HepG2 (cell line): Measurements from ENCODE around the gene SGF29. TPM values are rescaled to one million over a fixed set of nuclear protein-coding genes. Genes with fewer than 3 reads are reported as not detected.

Experiments
- FLYWCH1 ChIP-seq: sonication (generic); formaldehyde crosslinking; IDR thresholded peaks from 2 replicates; pipeline ENCODE4 v1.8.1; 2023; ENCODE audit warnings: mild to moderate bottlenecking, missing genetic modification reagents
- FOXC1 ChIP-seq: sonication (generic); formaldehyde crosslinking; IDR thresholded peaks from 2 replicates; pipeline ENCODE4 v1.8.0; 2022; ENCODE audit warnings: mild to moderate bottlenecking, missing genetic modification reagents, borderline replicate concordance
- HNRNPUL1 ChIP-seq: fragments of 200-400 bp; formaldehyde crosslinking; IDR thresholded peaks from 2 replicates; pipeline ENCODE4 v1.6.1; 2017; ENCODE audit warnings: low read depth, mild to moderate bottlenecking, low read length, moderate library complexity
- MYC ChIP-seq: sonication (generic); formaldehyde crosslinking; IDR thresholded peaks from 2 replicates; pipeline ENCODE4 v1.9.0; 2021; ENCODE audit warnings: missing genetic modification reagents, borderline replicate concordance
- NR2F1 ChIP-seq, 2 experiments: fragments of 450-650 bp in 1 of 2; formaldehyde crosslinking in 1 of 2; IDR thresholded peaks; 2 replicates each; pipeline versions ENCODE4 v1.5.0 to v1.6.1; 2016 to 2020; ENCODE audit warnings: mild to moderate bottlenecking in 1 of 2, missing compliant biosample characterization in 1 of 2, missing genetic modification reagents in 1 of 2, moderate library complexity in 1 of 2
- PPARG ChIP-seq: conservative IDR thresholded peaks from 2 replicates; pipeline ENCODE4 v1.6.1; 2016; ENCODE audit warnings: missing biosample characterization, missing genetic modification reagents
- SIN3A ChIP-seq: IDR thresholded peaks from 2 replicates; pipeline ENCODE4 v1.6.1; 2011; ENCODE audit warnings: low read depth, mild to moderate bottlenecking, control low read depth, low read length, borderline replicate concordance
- ZFP36L1 ChIP-seq: sonication (generic); formaldehyde crosslinking; IDR thresholded peaks from 2 replicates; pipeline ENCODE4 v1.8.0; 2022; ENCODE audit warnings: mild to moderate bottlenecking, missing genetic modification reagents, moderate library complexity
- ZNF251 ChIP-seq: sonication (generic); formaldehyde crosslinking; IDR thresholded peaks from 2 replicates; pipeline ENCODE4 v1.9.0; 2021; ENCODE audit warnings: mild to moderate bottlenecking, missing genetic modification reagents
- ZNF354B ChIP-seq: sonication (generic); formaldehyde crosslinking; IDR thresholded peaks from 2 replicates; pipeline ENCODE4 v1.8.0; 2022; ENCODE audit warnings: mild to moderate bottlenecking, missing genetic modification reagents
- polyA plus RNA-seq, 8 experiments: library from polyadenylated mRNA; depleted of rRNA in 3 of 8; stranded (reverse) in 7 of 8; unstranded in 1 of 8; fragments of >200 nt; fragmentation: Illumina TruSeq in 4 of 8; extraction: Trizol in 4 of 8; gene quantifications; 2 replicates each; pipeline versions ENCODE4 v1.2.1 to v1.2.3, GENCODE V29; 2011 to 2016; ENCODE audit warnings: low read depth in 4 of 8, missing spikeins in 1 of 8, mixed read lengths in 1 of 8; ENCODE audit not compliant: insufficient read depth in 1 of 8
- total RNA-seq, 5 experiments: library from RNA; depleted of rRNA; stranded (reverse); fragments of >200 nt; fragmentation: Illumina TruSeq; extraction: Trizol; gene quantifications; 2 replicates each; pipeline ENCODE4 v1.2.3, GENCODE V29; 2016; ENCODE audit warnings: low read depth in 1 of 5
- TF ChIP-seq, protein P1 (sequence below): sonication (generic); formaldehyde crosslinking; IDR thresholded peaks from 2 replicates; pipeline ENCODE4 v1.4.0; 2020; ENCODE audit warnings: missing genetic modification reagents, borderline replicate concordance
- TF ChIP-seq, protein P2 (sequence below): sonication (generic); formaldehyde crosslinking; IDR thresholded peaks from 2 replicates; pipeline ENCODE4 v1.5.0; 2020; ENCODE audit warnings: mild to moderate bottlenecking, missing genetic modification reagents, borderline replicate concordance
- TF ChIP-seq, protein P3 (sequence below): sonication (generic); formaldehyde crosslinking; IDR thresholded peaks from 2 replicates; pipeline ENCODE4 v1.8.0; 2022; ENCODE audit warnings: low read depth, missing genetic modification reagents
- TF ChIP-seq, protein P4 (sequence below): fragments of 450-650 bp; IDR thresholded peaks from 2 replicates; pipeline ENCODE4 v1.6.1; 2017

The SGF29 gene
- total and polyA plus RNA-seq, 2 of the 13 experiments (the other 11 are each of a cell fraction or from before 2014, with no cell fraction given) = 5.0 to 29.4 TPM

DNA sequence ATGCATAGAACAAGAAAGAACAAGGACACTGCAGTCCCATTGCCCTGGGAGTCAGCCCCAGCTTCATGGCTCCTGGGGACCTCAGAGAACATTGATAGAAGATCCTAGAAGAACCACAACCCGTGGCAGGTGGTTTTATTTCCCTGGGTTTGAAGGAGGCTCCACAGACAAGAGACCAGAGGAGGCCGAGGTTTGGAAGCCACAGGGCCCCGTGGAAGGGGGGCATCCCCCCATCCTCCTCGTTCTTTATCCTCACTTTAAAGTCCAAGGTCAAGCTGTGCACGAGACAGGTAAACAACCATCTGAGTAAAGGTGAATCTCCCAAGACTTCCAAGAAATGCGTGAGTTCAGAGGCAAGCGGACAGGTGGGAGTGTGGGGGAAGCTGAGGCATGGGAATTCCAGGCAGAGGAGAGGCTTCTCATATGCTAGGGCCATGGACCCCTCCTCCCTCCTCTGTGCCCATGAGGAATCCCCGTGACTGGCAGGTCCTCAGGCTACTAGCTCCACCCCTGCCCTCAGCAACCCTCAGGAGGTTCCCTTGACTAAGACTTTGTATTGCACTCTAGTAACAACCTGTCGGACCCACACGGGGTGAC lies 57.0 kb downstream of the SGF29 start (continued):
- TF ChIP-seq, protein P1, sequence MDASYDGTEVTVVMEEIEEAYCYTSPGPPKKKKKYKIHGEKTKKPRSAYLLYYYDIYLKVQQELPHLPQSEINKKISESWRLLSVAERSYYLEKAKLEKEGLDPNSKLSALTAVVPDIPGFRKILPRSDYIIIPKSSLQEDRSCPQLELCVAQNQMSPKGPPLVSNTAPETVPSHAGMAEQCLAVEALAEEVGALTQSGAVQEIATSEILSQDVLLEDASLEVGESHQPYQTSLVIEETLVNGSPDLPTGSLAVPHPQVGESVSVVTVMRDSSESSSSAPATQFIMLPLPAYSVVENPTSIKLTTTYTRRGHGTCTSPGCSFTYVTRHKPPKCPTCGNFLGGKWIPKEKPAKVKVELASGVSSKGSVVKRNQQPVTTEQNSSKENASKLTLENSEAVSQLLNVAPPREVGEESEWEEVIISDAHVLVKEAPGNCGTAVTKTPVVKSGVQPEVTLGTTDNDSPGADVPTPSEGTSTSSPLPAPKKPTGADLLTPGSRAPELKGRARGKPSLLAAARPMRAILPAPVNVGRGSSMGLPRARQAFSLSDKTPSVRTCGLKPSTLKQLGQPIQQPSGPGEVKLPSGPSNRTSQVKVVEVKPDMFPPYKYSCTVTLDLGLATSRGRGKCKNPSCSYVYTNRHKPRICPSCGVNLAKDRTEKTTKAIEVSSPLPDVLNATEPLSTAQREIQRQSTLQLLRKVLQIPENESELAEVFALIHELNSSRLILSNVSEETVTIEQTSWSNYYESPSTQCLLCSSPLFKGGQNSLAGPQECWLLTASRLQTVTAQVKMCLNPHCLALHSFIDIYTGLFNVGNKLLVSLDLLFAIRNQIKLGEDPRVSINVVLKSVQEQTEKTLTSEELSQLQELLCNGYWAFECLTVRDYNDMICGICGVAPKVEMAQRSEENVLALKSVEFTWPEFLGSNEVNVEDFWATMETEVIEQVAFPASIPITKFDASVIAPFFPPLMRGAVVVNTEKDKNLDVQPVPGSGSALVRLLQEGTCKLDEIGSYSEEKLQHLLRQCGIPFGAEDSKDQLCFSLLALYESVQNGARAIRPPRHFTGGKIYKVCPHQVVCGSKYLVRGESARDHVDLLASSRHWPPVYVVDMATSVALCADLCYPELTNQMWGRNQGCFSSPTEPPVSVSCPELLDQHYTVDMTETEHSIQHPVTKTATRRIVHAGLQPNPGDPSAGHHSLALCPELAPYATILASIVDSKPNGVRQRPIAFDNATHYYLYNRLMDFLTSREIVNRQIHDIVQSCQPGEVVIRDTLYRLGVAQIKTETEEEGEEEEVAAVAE = no peak
- TF ChIP-seq FLYWCH1 (CRISPR knock-in tag) = no peak
- TF ChIP-seq, protein P2, sequence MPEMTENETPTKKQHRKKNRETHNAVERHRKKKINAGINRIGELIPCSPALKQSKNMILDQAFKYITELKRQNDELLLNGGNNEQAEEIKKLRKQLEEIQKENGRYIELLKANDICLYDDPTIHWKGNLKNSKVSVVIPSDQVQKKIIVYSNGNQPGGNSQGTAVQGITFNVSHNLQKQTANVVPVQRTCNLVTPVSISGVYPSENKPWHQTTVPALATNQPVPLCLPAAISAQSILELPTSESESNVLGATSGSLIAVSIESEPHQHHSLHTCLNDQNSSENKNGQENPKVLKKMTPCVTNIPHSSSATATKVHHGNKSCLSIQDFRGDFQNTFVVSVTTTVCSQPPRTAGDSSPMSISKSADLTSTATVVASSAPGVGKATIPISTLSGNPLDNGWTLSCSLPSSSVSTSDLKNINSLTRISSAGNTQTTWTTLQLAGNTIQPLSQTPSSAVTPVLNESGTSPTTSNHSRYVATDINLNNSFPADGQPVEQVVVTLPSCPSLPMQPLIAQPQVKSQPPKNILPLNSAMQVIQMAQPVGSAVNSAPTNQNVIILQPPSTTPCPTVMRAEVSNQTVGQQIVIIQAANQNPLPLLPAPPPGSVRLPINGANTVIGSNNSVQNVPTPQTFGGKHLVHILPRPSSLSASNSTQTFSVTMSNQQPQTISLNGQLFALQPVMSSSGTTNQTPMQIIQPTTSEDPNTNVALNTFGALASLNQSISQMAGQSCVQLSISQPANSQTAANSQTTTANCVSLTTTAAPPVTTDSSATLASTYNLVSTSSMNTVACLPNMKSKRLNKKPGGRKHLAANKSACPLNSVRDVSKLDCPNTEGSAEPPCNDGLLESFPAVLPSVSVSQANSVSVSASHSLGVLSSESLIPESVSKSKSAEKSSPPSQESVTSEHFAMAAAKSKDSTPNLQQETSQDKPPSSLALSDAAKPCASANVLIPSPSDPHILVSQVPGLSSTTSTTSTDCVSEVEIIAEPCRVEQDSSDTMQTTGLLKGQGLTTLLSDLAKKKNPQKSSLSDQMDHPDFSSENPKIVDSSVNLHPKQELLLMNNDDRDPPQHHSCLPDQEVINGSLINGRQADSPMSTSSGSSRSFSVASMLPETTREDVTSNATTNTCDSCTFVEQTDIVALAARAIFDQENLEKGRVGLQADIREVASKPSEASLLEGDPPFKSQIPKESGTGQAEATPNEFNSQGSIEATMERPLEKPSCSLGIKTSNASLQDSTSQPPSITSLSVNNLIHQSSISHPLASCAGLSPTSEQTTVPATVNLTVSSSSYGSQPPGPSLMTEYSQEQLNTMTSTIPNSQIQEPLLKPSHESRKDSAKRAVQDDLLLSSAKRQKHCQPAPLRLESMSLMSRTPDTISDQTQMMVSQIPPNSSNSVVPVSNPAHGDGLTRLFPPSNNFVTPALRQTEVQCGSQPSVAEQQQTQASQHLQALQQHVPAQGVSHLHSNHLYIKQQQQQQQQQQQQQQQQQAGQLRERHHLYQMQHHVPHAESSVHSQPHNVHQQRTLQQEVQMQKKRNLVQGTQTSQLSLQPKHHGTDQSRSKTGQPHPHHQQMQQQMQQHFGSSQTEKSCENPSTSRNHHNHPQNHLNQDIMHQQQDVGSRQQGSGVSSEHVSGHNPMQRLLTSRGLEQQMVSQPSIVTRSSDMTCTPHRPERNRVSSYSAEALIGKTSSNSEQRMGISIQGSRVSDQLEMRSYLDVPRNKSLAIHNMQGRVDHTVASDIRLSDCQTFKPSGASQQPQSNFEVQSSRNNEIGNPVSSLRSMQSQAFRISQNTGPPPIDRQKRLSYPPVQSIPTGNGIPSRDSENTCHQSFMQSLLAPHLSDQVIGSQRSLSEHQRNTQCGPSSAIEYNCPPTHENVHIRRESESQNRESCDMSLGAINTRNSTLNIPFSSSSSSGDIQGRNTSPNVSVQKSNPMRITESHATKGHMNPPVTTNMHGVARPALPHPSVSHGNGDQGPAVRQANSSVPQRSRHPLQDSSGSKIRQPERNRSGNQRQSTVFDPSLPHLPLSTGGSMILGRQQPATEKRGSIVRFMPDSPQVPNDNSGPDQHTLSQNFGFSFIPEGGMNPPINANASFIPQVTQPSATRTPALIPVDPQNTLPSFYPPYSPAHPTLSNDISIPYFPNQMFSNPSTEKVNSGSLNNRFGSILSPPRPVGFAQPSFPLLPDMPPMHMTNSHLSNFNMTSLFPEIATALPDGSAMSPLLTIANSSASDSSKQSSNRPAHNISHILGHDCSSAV (CRISPR knock-in tag) = no peak
- TF ChIP-seq FOXC1 (CRISPR knock-in tag) = no peak
- TF ChIP-seq ZNF354B (CRISPR knock-in tag) = no peak
- no peak for TF ChIP-seq ZNF251 (CRISPR knock-in tag)
- TF ChIP-seq MYC (CRISPR knock-in tag) = no peak
- no peak for TF ChIP-seq HNRNPUL1
- TF ChIP-seq PPARG (CRISPR knock-in tag) = no peak
- TF ChIP-seq ZFP36L1 (CRISPR knock-in tag) = no peak
- TF ChIP-seq SIN3A = 0 out of 2 replicates have a peak, but pooled peaks have one; percentile 6
- TF ChIP-seq, protein P3, sequence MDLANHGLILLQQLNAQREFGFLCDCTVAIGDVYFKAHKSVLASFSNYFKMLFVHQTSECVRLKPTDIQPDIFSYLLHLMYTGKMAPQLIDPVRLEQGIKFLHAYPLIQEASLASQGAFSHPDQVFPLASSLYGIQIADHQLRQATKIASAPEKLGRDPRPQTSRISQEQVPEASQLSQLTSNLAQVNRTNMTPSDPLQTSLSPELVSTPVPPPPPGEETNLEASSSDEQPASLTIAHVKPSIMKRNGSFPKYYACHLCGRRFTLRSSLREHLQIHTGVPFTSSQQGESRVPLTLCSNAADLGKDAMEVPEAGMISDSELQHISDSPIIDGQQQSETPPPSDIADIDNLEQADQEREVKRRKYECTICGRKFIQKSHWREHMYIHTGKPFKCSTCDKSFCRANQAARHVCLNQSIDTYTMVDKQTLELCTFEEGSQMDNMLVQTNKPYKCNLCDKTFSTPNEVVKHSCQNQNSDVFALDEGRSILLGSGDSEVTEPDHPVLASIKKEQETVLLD = no peak
- TF ChIP-seq NR2F1 (CRISPR knock-in tag; IDR thresholded peaks at IDR 0.05) = no peak
- TF ChIP-seq, protein P4, sequence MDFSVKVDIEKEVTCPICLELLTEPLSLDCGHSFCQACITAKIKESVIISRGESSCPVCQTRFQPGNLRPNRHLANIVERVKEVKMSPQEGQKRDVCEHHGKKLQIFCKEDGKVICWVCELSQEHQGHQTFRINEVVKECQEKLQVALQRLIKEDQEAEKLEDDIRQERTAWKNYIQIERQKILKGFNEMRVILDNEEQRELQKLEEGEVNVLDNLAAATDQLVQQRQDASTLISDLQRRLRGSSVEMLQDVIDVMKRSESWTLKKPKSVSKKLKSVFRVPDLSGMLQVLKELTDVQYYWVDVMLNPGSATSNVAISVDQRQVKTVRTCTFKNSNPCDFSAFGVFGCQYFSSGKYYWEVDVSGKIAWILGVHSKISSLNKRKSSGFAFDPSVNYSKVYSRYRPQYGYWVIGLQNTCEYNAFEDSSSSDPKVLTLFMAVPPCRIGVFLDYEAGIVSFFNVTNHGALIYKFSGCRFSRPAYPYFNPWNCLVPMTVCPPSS = no peak
